Panc1 (cell line): ENCODE data around the gene BDH1. TPM values are rescaled to one million over a fixed set of nuclear protein-coding genes. Genes with fewer than 3 reads are reported as not detected.

Experiments used
- ATAC-seq: fragments of 200-7000 bp; cut with Tn5 transposase; 2 replicates; pipeline ENCODE4 v1.9.1; 2020; ENCODE audit warnings: mild to moderate bottlenecking, moderate library complexity
- BruUV-seq: library from RNA; stranded (reverse); fragments of 400-500 nt; replicated peaks from 2 replicates; lab custom pipeline; 2021; lab: Mats Ljungman, UMichigan
- CTCF ChIA-PET: fragments of 300-600 bp; sonication (Branson Sonifier 250); formaldehyde crosslinking; loops from one replicate; lab custom pipeline; 2022; ENCODE audit warnings: antibody characterized with exemption; lab: Charles Lee
- POLR2A ChIA-PET: fragments of 300-600 bp; sonication (Branson Sonifier 250); formaldehyde crosslinking; loops from one replicate; lab custom pipeline; 2022; ENCODE audit warnings: antibody characterized with exemption; lab: Charles Lee
- DNase-seq: peaks from one replicate; pipeline ENCODE4 v3.0.0-alpha.2; 2010; ENCODE audit warnings: low read depth, low spot score
- H3K27ac ChIP-seq: 2 replicates; pipeline ENCODE4 v1.5.1; 2011; ENCODE audit warnings: mild to moderate bottlenecking, low read length, inconsistent platforms
- H3K27me3 ChIP-seq: fragments of 200-500 bp; sonication (Bioruptor generic); 2 replicates; pipeline ENCODE4 v1.6.0; 2014; ENCODE audit warnings: low read length, inconsistent platforms; ENCODE audit not compliant: control insufficient read depth, insufficient read depth
- H3K36me3 ChIP-seq: fragments of 200-500 bp; sonication (Bioruptor generic); 2 replicates; pipeline ENCODE4 v1.5.1; 2014; ENCODE audit warnings: inconsistent platforms, mild to moderate bottlenecking, low read length, moderate library complexity; ENCODE audit not compliant: control insufficient read depth, insufficient read depth
- H3K4me1 ChIP-seq: 2 replicates; pipeline ENCODE4 v1.5.1; 2011; ENCODE audit warnings: inconsistent platforms, mild to moderate bottlenecking, low read length, moderate library complexity; ENCODE audit not compliant: control insufficient read depth, insufficient read depth
- H3K4me3 ChIP-seq, 2 experiments: 2 replicates each; pipeline ENCODE4 v1.5.1; 2011 to 2012; ENCODE audit warnings: low read depth in 2 of 2, low read length in 2 of 2, mild to moderate bottlenecking in 2 of 2, inconsistent platforms in 1 of 2, moderate library complexity in 1 of 2
- H3K9me3 ChIP-seq: fragments of 200-500 bp; sonication (Bioruptor generic); 2 replicates; pipeline ENCODE4 v1.5.1; 2014; ENCODE audit warnings: low read depth, mild to moderate bottlenecking, inconsistent platforms, low read length, moderate library complexity; ENCODE audit not compliant: control insufficient read depth, insufficient read depth
- CTCF ChIP-seq: fragments of 450-650 bp; IDR thresholded peaks from 2 replicates; pipeline ENCODE4 v1.5.1; 2017; ENCODE audit warnings: mild to moderate bottlenecking
- POLR2AphosphoS5 ChIP-seq: IDR thresholded peaks from 2 replicates; pipeline ENCODE4 v1.6.1; 2012; ENCODE audit warnings: mild to moderate bottlenecking, low read depth, low read length, moderate library complexity
- REST ChIP-seq, 2 experiments: IDR thresholded peaks; 2 replicates each; pipeline ENCODE4 v1.6.1; 2011 to 2012; ENCODE audit warnings: low read depth in 2 of 2, control low read depth in 1 of 2, low read length in 1 of 2, mild to moderate bottlenecking in 1 of 2, moderate library complexity in 1 of 2; ENCODE audit not compliant: insufficient read depth in 1 of 2
- SIN3A ChIP-seq: IDR thresholded peaks from 2 replicates; pipeline ENCODE4 v1.6.1; 2012; ENCODE audit warnings: low read depth, mild to moderate bottlenecking, low read length, moderate library complexity, borderline replicate concordance; ENCODE audit not compliant: insufficient read depth
- TCF7L2 ChIP-seq: IDR thresholded peaks from 2 replicates; pipeline ENCODE4 v1.6.1; 2011; ENCODE audit warnings: mild to moderate bottlenecking, low read depth, low read length, inconsistent platforms
- in situ Hi-C: cut with HindIII; loops from 2 replicates; pipeline ENCODE4 v1.10.0; 2016; ENCODE audit warnings: low sequenced_read_pairs, low pct_unique_long_range_greater_than_20kb
- intact Hi-C: fragments of 100-400 bp; cut with micrococcal nuclease; formaldehyde crosslinking; loops from one replicate; pipeline ENCODE4 v1.10.0; 2022; ENCODE audit not compliant: unreplicated experiment
- total RNA-seq: library from RNA; stranded (reverse); gene quantifications from one replicate; pipeline ENCODE4 v1.2.1, GENCODE V29; 2021; ENCODE audit not compliant: unreplicated experiment

The BDH1 gene
- total RNA-seq, 1 experiment from 2014 or later, result 4.8 TPM

GRCh38 chr3:197599089-197599765 is 43.5 kb upstream of the BDH1 start:
- no TSS peak for BruUV-seq
- intact Hi-C loops, result no loop called here
- in situ Hi-C loops, result loop anchor here (10.0 kb wide), 1 partner anchor 136 kb away; the partner anchor contains the start of gene RUBCN
- H3K36me3 ChIP-seq, result no peaks in the 10 kb centered on the region
- TF ChIP-seq TCF7L2 (no peak), POLR2AphosphoS5 (no peak), REST (IDR thresholded peaks at IDR 0.05; ENCODE audit: insufficient read depth in 1 of 2, low read depth in 2 of 2, low read length in 1 of 2) (no peak), CTCF (peak; percentile 97), SIN3A (no peak)
- no peak overlapping the region for H3K27ac ChIP-seq
- ChIA-PET POLR2A (interaction anchor here (0.6 to 0.8 kb wide), 2 partner anchors 10 to 732 kb away, joined by 3 to 12 read pairs; no protein-coding TSS in a partner anchor), CTCF (interaction anchor here (0.5 to 1.9 kb wide), 12 partner anchors 10 to 375 kb away, joined by 3 to 13 read pairs (median 4); no protein-coding TSS in a partner anchor)
- H3K4me1 ChIP-seq, result peaks cover 9% of the 10 kb centered on the region; the same call in 1 of the 2 replicates
- H3K4me3 ChIP-seq, result peak overlapping the region; percentile 24 to 50
- ATAC-seq (peak; percentile 97), DNase-seq (peak; percentile 51)
- H3K27me3 ChIP-seq, result 0 out of 2 replicates have a peak, but pooled peaks cover 3% of the 10 kb centered on the region
- no peaks in the 10 kb centered on the region for H3K9me3 ChIP-seq

- BruUV-seq, result no TSS peak
- in situ Hi-C loops, result loop anchor here (10.0 kb wide), 1 partner anchor 136 kb away; the partner anchor contains the start of gene RUBCN
- no peak for ATAC-seq
- ChIA-PET POLR2A (no interaction called here), CTCF (interaction anchor here (0.5 to 1.9 kb wide), 4 partner anchors 11 to 366 kb away, joined by 3 to 13 read pairs (median 8); no protein-coding TSS in a partner anchor)
- Histone ChIP-seq H3K27me3 (0 out of 2 replicates have a peak, but pooled peaks cover 3% of the 10 kb centered on the region), H3K4me3 (no peak overlapping the region), H3K9me3 (no peaks in the 10 kb centered on the region), H3K36me3 (no peaks in the 10 kb centered on the region), H3K4me1 (peaks cover 9% of the 10 kb centered on the region; the same call in 1 of the 2 replicates), H3K27ac (no peak overlapping the region)
- TF ChIP-seq CTCF, result no peak
- intact Hi-C loops, result no loop called here
- no peak for DNase-seq
Observed at GRCh38 chr3:197598404-197598980, 42.7 kb upstream of the BDH1 start.
